ENCODE data around the gene PRMT9.

GRCh38 chr4:147678796-147679549, 5.0 kb downstream of the PRMT9 start:
- no peak for TF ChIP-seq GATA2 (IDR thresholded peaks at IDR 0.05; ENCODE audit: low read depth, low read length)
- TF ChIP-seq GATA3 (IDR thresholded peaks at IDR 0.05; ENCODE audit: low read depth, low read length) = no peak
